ENCODE results near the gene RBM12.

The RBM12 gene

DNA sequence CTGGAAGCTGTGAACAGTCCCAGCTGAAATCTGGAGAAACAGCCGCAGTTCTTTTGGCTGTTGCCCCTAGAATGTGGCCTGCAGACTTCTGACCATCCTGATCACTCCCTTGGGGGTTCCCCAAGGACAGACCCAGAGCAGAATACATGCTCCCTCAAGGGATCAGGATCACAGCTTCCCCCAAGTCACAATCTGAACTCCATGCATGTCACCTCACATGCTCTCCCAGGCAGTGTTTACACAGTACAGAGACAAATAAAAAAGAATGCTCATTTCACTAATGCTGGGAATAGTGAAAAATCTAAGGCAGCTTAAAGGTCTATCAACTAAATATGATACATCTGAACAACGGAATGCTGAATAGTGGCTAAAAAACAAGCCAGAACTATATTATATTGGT, 28.6 kb downstream of the RBM12 start:
- TF ChIP-seq MYC (IDR thresholded peaks at IDR 0.05; ENCODE audit: low read depth, low read length) (no peak), MAX (IDR thresholded peaks at IDR 0.05; ENCODE audit: low read depth, low read length) (no peak), POLR2A (IDR thresholded peaks at IDR 0.05; ENCODE audit: extremely low read depth, insufficient read length) (no peak)
- TF ChIP-seq, protein P1, sequence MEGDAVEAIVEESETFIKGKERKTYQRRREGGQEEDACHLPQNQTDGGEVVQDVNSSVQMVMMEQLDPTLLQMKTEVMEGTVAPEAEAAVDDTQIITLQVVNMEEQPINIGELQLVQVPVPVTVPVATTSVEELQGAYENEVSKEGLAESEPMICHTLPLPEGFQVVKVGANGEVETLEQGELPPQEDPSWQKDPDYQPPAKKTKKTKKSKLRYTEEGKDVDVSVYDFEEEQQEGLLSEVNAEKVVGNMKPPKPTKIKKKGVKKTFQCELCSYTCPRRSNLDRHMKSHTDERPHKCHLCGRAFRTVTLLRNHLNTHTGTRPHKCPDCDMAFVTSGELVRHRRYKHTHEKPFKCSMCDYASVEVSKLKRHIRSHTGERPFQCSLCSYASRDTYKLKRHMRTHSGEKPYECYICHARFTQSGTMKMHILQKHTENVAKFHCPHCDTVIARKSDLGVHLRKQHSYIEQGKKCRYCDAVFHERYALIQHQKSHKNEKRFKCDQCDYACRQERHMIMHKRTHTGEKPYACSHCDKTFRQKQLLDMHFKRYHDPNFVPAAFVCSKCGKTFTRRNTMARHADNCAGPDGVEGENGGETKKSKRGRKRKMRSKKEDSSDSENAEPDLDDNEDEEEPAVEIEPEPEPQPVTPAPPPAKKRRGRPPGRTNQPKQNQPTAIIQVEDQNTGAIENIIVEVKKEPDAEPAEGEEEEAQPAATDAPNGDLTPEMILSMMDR (IDR thresholded peaks at IDR 0.05; ENCODE audit: low read depth, low read length), result no peak
- DNase-seq (ENCODE audit: low read depth), result no peak

DNA sequence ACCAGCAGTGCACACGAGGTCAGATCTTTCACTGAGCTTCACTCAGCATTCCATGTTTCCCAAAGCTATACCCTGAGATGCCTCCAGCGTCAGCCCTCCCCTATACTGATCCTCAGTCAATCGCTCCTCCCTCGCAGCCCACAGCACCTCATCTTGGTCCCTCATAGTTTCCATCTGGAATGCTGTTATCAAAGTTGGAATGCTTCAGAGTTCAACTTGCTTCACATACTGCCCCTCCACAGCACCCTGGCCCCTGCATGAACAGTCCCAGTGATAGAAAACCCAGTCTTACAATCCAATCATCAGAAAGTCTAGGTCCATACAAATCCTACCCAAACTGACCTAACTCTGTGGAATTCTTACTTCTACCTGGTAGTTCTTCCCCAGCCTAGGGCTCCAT, 29.0 kb downstream of the RBM12 start:
- no peak for TF ChIP-seq POLR2A (IDR thresholded peaks at IDR 0.05; ENCODE audit: extremely low read depth, insufficient read length)
- no peak for TF ChIP-seq MAX (IDR thresholded peaks at IDR 0.05; ENCODE audit: low read depth, low read length)
- no peak for TF ChIP-seq MYC (IDR thresholded peaks at IDR 0.05; ENCODE audit: low read depth, low read length)
- TF ChIP-seq, protein P1 (IDR thresholded peaks at IDR 0.05; ENCODE audit: low read depth, low read length), result no peak
- no peak for DNase-seq (ENCODE audit: low read depth)
- no peak overlapping the region for H3K4me3 ChIP-seq (ENCODE audit: low read depth, low read length)

More for the DNA sequence above, 28.6 kb downstream of the RBM12 start:
- no peak overlapping the region for H3K4me3 ChIP-seq (ENCODE audit: low read depth, low read length)

DNA sequence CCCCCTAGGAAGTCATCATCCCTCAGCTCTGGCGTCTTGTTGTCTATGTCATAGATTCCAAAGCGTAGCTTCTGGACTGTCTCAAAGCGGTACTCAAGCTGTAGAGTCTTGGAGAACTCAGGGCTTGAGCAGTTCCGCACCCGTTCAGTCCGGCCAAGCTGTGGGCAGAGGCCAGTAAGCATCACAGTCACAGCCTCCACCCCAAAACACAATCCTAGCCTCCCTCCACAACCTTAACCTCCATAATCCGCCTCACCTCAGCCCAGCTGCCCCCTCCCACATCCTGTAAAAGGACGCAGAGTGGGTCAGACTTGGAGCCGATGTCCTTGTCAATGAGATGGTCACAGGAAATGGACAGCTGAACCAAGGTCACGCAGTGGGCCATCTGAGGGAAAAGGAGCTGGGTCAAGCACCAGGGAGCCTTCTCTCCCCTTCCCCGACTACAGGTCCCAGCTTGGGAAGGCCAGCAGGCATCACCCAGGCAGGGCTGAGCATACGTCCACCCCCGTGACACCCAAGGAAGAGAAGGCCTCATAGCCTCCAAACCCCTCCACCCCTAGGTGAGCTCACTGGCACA, 32.1 kb downstream of the RBM12 start:
- no peak for DNase-seq (ENCODE audit: low read depth)
- no peak overlapping the region for H3K4me3 ChIP-seq (ENCODE audit: low read depth, low read length)
- TF ChIP-seq MAX (IDR thresholded peaks at IDR 0.05; ENCODE audit: low read depth, low read length), result no peak
- TF ChIP-seq POLR2A (IDR thresholded peaks at IDR 0.05; ENCODE audit: extremely low read depth, insufficient read length), result no peak
- TF ChIP-seq MYC (IDR thresholded peaks at IDR 0.05; ENCODE audit: low read depth, low read length), result no peak
- TF ChIP-seq, protein P1 (IDR thresholded peaks at IDR 0.05; ENCODE audit: low read depth, low read length), result no peak

GRCh38 chr20:35630636-35631035, 34.1 kb downstream of the RBM12 start:
- TF ChIP-seq MYC (IDR thresholded peaks at IDR 0.05; ENCODE audit: low read depth, low read length) (no peak), POLR2A (IDR thresholded peaks at IDR 0.05; ENCODE audit: extremely low read depth, insufficient read length) (no peak), MAX (IDR thresholded peaks at IDR 0.05; ENCODE audit: low read depth, low read length) (no peak)
- TF ChIP-seq, protein P1 (IDR thresholded peaks at IDR 0.05; ENCODE audit: low read depth, low read length), result no peak

GRCh38 chr20:35629427-35630145, 35.1 kb downstream of the RBM12 start:
- TF ChIP-seq MYC (IDR thresholded peaks at IDR 0.05; ENCODE audit: low read depth, low read length) (no peak), MAX (IDR thresholded peaks at IDR 0.05; ENCODE audit: low read depth, low read length) (no peak), POLR2A (IDR thresholded peaks at IDR 0.05; ENCODE audit: extremely low read depth, insufficient read length) (no peak)
- TF ChIP-seq, protein P1 (IDR thresholded peaks at IDR 0.05; ENCODE audit: low read depth, low read length), result no peak
- no peak for DNase-seq (ENCODE audit: low read depth)
- H3K4me3 ChIP-seq (ENCODE audit: low read depth, low read length), result no peak overlapping the region

More at GRCh38 chr20:35630636-35631035, 34.1 kb downstream of the RBM12 start:
- no peak overlapping the region for H3K4me3 ChIP-seq (ENCODE audit: low read depth, low read length)
- DNase-seq (ENCODE audit: low read depth), result no peak
